Measurements from ENCODE around the gene OPCML. TPM values are rescaled to one million over a fixed set of nuclear protein-coding genes. Genes with fewer than 3 reads are reported as not detected.

Gene OPCML
- total and polyA plus RNA-seq, 2 donors from 2014 or later, result 0.77 to 1.1 TPM

GRCh38 chr11:132590554-132590953 is 941.7 kb downstream of the OPCML start:
- Histone ChIP-seq H3K9me3 (ENCODE audit: control insufficient read depth in 2 of 3, insufficient read depth in 1 of 3, low read length in 3 of 3) (no peaks in the 10 kb centered on the region), H3K9ac (ENCODE audit: low read length in 3 of 3) (no peak overlapping the region), H3K4me1 (ENCODE audit: control insufficient read depth in 2 of 3, insufficient read depth in 2 of 3, low read depth in 1 of 3, low read length in 3 of 3) (no peaks in the 10 kb centered on the region), H3K4me3 (ENCODE audit: low read length in 3 of 3) (no peak overlapping the region), H3K27ac (ENCODE audit: low read depth in 2 of 2, low read length in 2 of 2) (no peak overlapping the region), H3K27me3 (ENCODE audit: control insufficient read depth, insufficient read depth, low read length) (no peaks in the 10 kb centered on the region), H3K36me3 (ENCODE audit: control insufficient read depth in 2 of 3, insufficient read depth in 3 of 3, low read length in 3 of 3) (no peaks in the 10 kb centered on the region)
- intact Hi-C loops (cut with DNase I), result no loop called here
- DNase-seq, result peak in 1 of 5 donors; percentile 35
- no peak for TF ChIP-seq CTCF (IDR thresholded peaks at IDR 0.05; ENCODE audit: borderline replicate concordance, extremely low read depth, insufficient read depth)
- no peak for FAIRE-seq

- H3K4me1 ChIP-seq (ENCODE audit: control insufficient read depth in 2 of 3, insufficient read depth in 2 of 3, low read depth in 1 of 3, low read length in 3 of 3), result no peaks in the 10 kb centered on the region
- TF ChIP-seq CTCF (IDR thresholded peaks at IDR 0.05; ENCODE audit: borderline replicate concordance, extremely low read depth, insufficient read depth), result no peak
- no peak overlapping the region for H3K9ac ChIP-seq (ENCODE audit: low read length in 3 of 3)
- no peaks in the 10 kb centered on the region for H3K27me3 ChIP-seq (ENCODE audit: control insufficient read depth, insufficient read depth, low read length)
- intact Hi-C loops (cut with DNase I), result no loop called here
- no peaks in the 10 kb centered on the region for H3K9me3 ChIP-seq (ENCODE audit: control insufficient read depth in 2 of 3, insufficient read depth in 1 of 3, low read length in 3 of 3)
- H3K36me3 ChIP-seq (ENCODE audit: control insufficient read depth in 2 of 3, insufficient read depth in 3 of 3, low read length in 3 of 3), result no peaks in the 10 kb centered on the region
- no peak overlapping the region for H3K27ac ChIP-seq (ENCODE audit: low read depth in 2 of 2, low read length in 2 of 2)
- peak in 1 of 5 donors; percentile 39 for DNase-seq
- no peak for FAIRE-seq
- no peak overlapping the region for H3K4me3 ChIP-seq (ENCODE audit: low read length in 3 of 3)
These were observed 942.5 kb downstream of the OPCML start for GRCh38 chr11:132589791-132590190.

- no peak for TF ChIP-seq CTCF (IDR thresholded peaks at IDR 0.05; ENCODE audit: borderline replicate concordance, extremely low read depth, insufficient read depth)
- H3K9ac ChIP-seq (ENCODE audit: low read length in 3 of 3), result no peak overlapping the region
- intact Hi-C loops (cut with DNase I), result no loop called here
- no peaks in the 10 kb centered on the region for H3K36me3 ChIP-seq (ENCODE audit: control insufficient read depth in 2 of 3, insufficient read depth in 3 of 3, low read length in 3 of 3)
- H3K9me3 ChIP-seq (ENCODE audit: control insufficient read depth in 2 of 3, insufficient read depth in 1 of 3, low read length in 3 of 3), result no peaks in the 10 kb centered on the region
- DNase-seq (no peak), FAIRE-seq (no peak)
- H3K4me3 ChIP-seq (ENCODE audit: low read length in 3 of 3), result no peak overlapping the region
- H3K4me1 ChIP-seq (ENCODE audit: control insufficient read depth in 2 of 3, insufficient read depth in 2 of 3, low read depth in 1 of 3, low read length in 3 of 3), result no peaks in the 10 kb centered on the region
- no peak overlapping the region for H3K27ac ChIP-seq (ENCODE audit: low read depth in 2 of 2, low read length in 2 of 2)
- H3K27me3 ChIP-seq (ENCODE audit: control insufficient read depth, insufficient read depth, low read length), result no peaks in the 10 kb centered on the region
These were observed 943.9 kb downstream of the OPCML start for GRCh38 chr11:132588366-132588765.

- Histone ChIP-seq H3K4me1 (ENCODE audit: control insufficient read depth in 2 of 3, insufficient read depth in 2 of 3, low read depth in 1 of 3, low read length in 3 of 3) (no peaks in the 10 kb centered on the region), H3K27me3 (ENCODE audit: control insufficient read depth, insufficient read depth, low read length) (no peaks in the 10 kb centered on the region), H3K4me3 (ENCODE audit: low read length in 3 of 3) (no peak overlapping the region), H3K36me3 (ENCODE audit: control insufficient read depth in 2 of 3, insufficient read depth in 3 of 3, low read length in 3 of 3) (no peaks in the 10 kb centered on the region), H3K9ac (ENCODE audit: low read length in 3 of 3) (no peak overlapping the region), H3K9me3 (ENCODE audit: control insufficient read depth in 2 of 3, insufficient read depth in 1 of 3, low read length in 3 of 3) (no peaks in the 10 kb centered on the region), H3K27ac (ENCODE audit: low read depth in 2 of 2, low read length in 2 of 2) (no peak overlapping the region)
- FAIRE-seq (no peak), DNase-seq (no peak)
- no peak for TF ChIP-seq CTCF (IDR thresholded peaks at IDR 0.05; ENCODE audit: borderline replicate concordance, extremely low read depth, insufficient read depth)
- intact Hi-C loops (cut with DNase I), result no loop called here
These were observed 944.6 kb downstream of the OPCML start for GRCh38 chr11:132587716-132588115.

Data from kidney (tissue), 14 donors.